PFSK-1 (cell line): ENCODE measurements around the gene TBC1D8B.

Source experiments
- POLR2AphosphoS5 ChIP-seq: IDR thresholded peaks from 2 replicates; pipeline ENCODE4 v1.6.1; 2012; ENCODE audit warnings: low read depth, mild to moderate bottlenecking, control low read depth, low read length, moderate library complexity
- REST ChIP-seq, 2 experiments: IDR thresholded peaks; 2 replicates each; pipeline versions ENCODE4 v1.6.1 to v1.8.0; 2011 to 2012; ENCODE audit warnings: low read depth in 2 of 2, low read length in 2 of 2, control low read depth in 1 of 2, inconsistent platforms in 1 of 2, mild to moderate bottlenecking in 1 of 2, moderate library complexity in 1 of 2; ENCODE audit not compliant: insufficient read depth in 1 of 2
- SIN3A ChIP-seq: IDR thresholded peaks from 2 replicates; pipeline ENCODE4 v1.6.1; 2012; ENCODE audit warnings: mild to moderate bottlenecking, low read length, moderate library complexity, borderline replicate concordance; ENCODE audit not compliant: insufficient read depth
- TAF1 ChIP-seq: IDR thresholded peaks from 2 replicates; pipeline ENCODE4 v1.6.1; 2012; ENCODE audit warnings: low read length, control low read depth, borderline replicate concordance; ENCODE audit not compliant: insufficient read depth

GRCh38 chrX:106897259-106897658, 94.8 kb downstream of the TBC1D8B start:
- TF ChIP-seq POLR2AphosphoS5, result no peak
- no peak for TF ChIP-seq SIN3A
- TF ChIP-seq TAF1, result no peak
- TF ChIP-seq REST (IDR thresholded peaks at IDR 0.05; ENCODE audit: insufficient read depth in 1 of 2, low read depth in 2 of 2, low read length in 2 of 2), result no peak
